Tracheal epithelial cell (primary cell): ENCODE measurements around the gene STXBP1. TPM values are rescaled to one million over a fixed set of nuclear protein-coding genes. Genes with fewer than 3 reads are reported as not detected.

Experiments
- total RNA-seq: library from RNA; depleted of rRNA; stranded (reverse); fragments of >200 nt; gene quantifications from 2 replicates; pipeline ENCODE4 v1.2.1, GENCODE V29; 2014

Gene STXBP1
- total RNA-seq = 7.2 and 10.2 TPM in 2 replicates

DNA sequence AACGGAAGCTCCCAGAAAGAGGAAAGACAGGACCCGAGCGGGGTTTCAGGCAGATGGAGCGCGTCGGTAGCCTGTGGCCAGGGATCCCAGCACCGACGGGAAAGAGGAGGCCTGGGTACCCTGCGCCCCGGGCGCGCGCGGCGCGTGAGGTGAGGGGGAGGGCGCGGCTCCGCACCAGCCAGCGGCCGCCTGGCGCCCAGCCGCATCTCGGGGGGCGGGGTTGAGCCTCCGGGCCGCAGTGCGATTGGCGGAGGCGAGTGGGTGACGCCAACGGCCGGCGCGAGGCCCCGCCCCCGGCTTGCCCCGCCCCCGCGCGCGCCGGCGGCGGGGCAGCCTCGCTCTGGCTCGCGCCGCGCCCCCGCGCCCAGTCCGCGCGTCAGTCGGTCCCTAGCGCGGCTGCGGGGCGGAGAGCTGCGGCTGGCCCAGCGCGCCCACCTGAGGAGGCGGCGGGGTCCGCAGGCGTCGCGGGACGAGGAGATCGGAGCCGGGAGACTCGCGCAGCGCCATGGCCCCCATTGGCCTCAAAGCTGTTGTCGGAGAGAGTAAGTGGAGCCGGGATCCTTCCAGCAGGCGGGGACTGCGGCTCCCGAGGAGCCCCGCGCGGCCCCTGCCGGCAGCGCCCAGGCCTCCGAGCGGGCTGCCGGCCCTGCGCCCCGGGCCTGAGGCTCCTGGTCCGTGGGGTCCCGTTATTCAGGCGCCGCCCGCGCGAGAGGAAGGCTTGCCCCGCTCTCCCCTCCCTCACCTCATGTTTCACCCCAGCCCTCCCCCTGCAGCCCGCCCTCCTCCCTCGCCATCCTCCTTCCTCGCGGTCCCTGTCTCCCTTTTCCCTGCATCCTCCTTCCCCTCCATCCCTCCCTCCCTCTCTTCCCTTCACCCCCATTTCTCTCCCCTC, at the start of gene STXBP1:
Gene STXBP1, plus strand, starts transcription at position 379 of the 892 bp plus-strand sequence. Its CDS starts 127 bp downstream, at position 506.

DNA sequence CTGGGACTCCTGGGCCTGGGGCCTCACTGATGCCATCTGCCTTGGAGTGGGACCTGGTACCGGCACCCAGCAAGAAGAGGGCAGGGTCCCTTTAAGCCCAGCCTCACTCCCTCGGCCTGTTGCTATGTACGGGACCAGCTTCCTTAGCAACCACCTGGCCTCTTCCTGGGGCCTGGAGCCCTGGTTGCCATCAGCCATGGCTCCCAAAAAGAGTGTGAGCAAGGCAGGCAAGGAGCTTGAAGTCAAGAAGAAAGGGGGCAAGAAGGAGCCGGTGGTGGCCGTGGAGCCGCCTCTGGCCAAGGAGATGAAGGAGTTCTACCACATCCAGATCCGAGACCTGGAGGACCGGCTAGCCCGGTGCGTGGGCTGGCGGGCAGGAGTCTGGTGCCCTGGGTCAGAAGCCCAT, 94.8 kb downstream of the STXBP1 start, which contains the start of gene CFAP157:
Gene CFAP157, plus strand, starts transcription at position 153 of the 406 bp plus-strand sequence. Its CDS starts 44 bp downstream, at position 197.

DNA sequence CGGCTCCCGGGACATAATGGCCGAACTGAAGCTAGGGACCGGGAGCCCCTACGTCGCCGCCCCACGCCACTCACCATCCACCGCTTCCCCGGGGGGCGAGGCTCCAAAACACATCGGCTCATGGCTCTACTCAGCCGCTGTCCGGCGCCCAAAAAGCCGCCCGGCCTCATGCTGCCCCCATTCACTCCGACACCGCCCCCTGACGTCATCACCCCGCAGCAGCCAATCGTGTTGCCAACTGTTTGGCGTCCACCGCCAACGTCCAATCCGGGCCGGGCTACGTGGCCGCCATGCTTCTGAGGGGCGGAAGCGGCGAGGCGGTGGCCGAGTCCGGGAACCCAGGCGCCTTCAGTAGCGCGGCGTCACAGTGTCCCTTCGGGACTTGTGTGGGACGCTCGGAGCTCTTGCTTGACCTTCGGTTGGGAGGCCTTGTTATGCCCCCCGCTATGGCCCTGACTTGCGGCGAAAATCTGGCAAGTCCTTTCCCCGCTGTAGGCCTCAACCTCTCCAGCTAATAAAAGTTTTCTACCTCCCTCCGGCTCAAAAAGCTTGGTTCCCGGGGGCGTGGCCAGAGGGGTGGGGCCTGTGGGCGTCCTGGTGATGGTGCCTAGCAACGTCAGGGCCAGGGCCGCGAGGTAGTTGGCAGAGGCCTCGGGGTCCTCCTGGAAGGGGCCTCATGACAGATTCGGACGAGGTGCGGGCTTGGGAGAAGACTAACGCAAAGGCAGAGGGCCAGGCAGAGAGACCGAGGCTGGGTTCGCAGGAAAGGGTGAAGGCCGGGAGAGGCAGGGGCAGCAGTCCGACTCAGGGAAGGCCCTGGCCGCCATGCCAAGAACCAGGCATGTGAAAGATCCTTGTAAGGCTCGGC, 103.6 kb downstream of the STXBP1 start, which contains the start of the genes PTRH1 and TTC16:
Gene PTRH1, minus strand, starts transcription at position 194 of the 868 bp plus-strand sequence. Its CDS starts 24 bp downstream, at position 170.
Gene TTC16, plus strand, starts transcription at position 610 of the 868 bp plus-strand sequence. Its CDS starts 67 bp downstream, at position 677.

DNA sequence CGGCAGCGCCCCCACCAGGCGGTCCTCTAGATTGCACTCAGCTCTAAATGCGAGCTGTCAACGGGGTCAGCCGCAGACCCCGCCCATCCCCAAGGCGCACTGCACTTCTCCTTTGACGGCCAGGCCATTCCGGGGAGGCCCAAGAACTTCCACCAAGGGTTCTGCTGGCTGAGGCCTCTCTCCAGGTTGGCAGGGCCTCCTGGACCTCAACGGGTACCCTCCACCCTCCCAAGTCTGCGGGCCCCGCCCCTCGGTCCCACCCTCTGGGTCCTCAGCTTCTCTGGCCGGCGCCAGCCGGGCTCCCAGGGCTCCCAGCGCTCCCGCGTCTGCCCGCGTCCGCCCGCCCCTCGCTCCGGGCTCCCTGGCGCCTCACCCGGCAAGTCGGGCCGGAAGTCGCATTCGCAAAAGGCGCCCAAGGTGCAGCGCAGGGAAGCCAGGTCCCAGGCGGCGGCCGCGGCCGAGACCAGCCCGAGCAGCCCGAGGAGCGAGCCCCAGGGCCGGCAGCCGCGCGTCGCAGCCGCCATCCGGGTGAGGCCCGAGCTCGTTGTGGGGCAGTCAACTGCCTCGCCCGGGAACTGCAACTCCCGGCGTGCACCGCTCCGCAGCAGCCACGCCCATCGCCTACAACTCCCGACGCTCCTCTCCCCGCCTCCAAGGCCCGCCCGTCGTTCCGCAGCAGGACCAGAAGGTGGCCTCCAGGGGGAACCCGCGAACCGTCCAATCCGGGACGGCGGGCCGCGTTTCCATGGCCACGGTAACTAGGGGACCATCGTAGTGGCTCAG, 122.9 kb downstream of the STXBP1 start, which contains the start of gene TOR2A:
Gene TOR2A, minus strand, starts transcription at position 548 of the 783 bp plus-strand sequence. Its CDS starts 24 bp downstream, at position 524.

Other genes with a start within 250 kb of the STXBP1 start
- gene SLC2A8, start 215.1 kb upstream of the STXBP1 start, total RNA-seq = 7.2 and 8.5 TPM in 2 replicates
- gene ZNF79, start 187.9 kb upstream of the STXBP1 start, total RNA-seq = 8.3 and 10.8 TPM in 2 replicates
- 2,568 and 3,770 TPM in 2 replicates for gene RPL12, start 160.9 kb upstream of the STXBP1 start, total RNA-seq
- gene LRSAM1, start 160.8 kb upstream of the STXBP1 start, total RNA-seq = 11.1 and 14.0 TPM in 2 replicates
- gene CFAP157, start 94.7 kb downstream of the STXBP1 start, total RNA-seq = not detected in 2 replicates
- 19.2 and 34.0 TPM in 2 replicates for gene PTRH1, start 103.4 kb downstream of the STXBP1 start, total RNA-seq
- gene TTC16, start 103.8 kb downstream of the STXBP1 start, total RNA-seq = not detected in 2 replicates
- 4.8 and 5.5 TPM in 2 replicates for gene TOR2A, start 123.0 kb downstream of the STXBP1 start, total RNA-seq
- under 0.01 TPM in 2 replicates for gene SH2D3C, start 166.4 kb downstream of the STXBP1 start, total RNA-seq
- 40.1 and 42.2 TPM in 2 replicates for gene CDK9, start 173.8 kb downstream of the STXBP1 start, total RNA-seq
- 86.3 and 124 TPM in 2 replicates for gene FPGS, start 190.6 kb downstream of the STXBP1 start, total RNA-seq
- gene ENG, start 242.4 kb downstream of the STXBP1 start, total RNA-seq = 0.48 and 0.85 TPM in 2 replicates